ENCODE data around the gene WDR64.
A peak's percentile ranks its signal among the peaks of the same experiment; 100 is the strongest.
"Not testable (repeated sequence)": the region's sequence is repeated elsewhere in the genome, so short reads cannot be mapped to it uniquely, and the experiment has no call there.

WDR64 gene

DNA sequence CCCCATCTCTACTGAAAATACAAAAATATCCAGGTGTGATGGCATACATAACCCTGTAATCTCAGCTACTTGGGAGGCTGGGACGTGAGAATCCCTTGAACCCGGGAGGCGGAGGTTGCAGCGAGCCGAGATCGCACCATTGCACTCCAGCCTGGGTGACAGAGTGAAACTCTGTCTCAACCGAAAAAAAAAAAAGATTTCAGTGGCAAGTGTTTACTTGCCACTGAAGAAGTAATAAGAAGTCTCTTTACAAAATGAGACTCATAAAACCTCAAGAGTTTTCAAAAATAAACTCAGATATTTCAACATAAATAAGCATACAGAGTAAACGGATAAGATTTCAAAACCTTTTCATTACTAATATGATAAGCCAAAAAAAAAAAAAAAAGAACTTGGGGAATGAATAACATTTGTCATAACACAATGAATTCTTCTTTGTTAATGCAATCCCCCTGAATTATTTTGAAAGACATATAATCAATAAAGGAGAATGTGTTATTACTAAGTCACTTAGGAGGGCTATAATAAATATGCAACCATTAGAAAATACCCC, 161.8 kb downstream of the WDR64 start:
- no peak for DNase-seq

DNA sequence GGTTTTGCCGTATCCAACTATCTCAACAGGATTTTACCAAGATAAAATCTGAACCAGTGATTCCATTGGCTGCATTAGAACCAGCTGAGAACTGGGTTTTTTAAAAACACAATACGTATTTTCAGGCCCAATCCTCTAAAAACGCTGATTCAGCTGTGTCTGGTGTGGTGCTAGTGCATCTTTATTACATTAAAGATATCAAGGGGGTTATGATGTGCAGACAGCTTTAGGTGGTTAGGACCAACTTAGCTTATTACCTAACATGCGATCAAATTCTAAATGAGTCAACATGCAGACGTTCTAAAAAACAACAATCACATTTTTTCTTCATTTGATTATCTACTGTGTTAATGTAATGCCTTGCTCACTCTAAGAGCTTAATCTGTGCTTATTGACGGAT, 163.9 kb downstream of the WDR64 start:
- no peak for DNase-seq

DNA sequence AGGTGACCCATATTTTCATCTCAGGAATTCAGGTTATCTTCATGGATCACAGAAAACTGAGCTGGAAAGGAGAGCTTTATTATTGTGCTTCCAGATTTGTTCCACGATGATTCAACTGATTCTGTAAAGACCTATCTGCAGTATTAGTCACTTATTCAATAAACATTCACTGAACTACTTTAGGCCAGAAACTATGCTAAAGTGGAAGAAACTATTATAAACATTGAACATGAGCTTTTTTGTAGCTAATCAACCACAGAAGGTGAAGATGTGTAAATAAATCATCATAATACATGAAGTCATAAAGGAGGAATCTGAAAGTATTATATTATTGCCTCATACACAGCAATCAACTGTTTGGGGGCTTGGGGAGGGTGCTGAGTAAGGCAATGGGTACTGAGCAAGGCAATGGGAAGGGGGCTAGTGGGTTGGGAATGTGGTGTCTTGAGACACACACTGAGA, 165.3 kb downstream of the WDR64 start:
- no peak for DNase-seq

DNA sequence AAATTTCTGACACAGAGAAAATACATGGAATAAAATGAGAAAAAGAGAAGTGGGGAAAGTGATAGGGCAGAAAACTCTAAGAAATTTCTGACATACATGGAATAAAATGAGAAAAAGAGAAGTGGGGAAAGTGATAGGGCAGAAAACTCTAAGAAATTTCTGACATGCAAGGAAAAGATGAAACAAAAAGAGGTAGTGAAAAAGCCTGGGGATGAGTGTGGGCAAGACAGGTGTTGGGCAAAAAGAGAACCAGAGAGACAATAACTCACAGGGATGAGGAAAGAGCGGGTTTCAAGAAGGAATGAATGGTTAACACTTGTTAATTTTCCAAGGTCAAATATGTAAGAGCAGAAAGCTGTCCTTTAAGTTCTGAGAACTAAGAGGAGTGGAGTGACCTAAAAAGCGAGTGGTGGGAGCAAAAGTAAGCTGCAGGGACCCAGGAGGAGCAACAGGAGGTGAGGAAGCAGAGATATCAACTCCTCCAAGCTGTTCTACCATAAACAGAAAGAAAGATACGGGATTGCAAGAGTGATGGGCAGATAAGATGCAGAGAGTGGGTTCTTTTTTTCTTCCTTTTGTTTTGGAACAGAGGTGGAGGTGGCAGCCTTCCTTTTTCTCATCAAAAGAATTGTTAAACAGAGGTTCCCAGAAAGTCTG, 166.0 kb downstream of the WDR64 start:
- DNase-seq, result no peak

DNA sequence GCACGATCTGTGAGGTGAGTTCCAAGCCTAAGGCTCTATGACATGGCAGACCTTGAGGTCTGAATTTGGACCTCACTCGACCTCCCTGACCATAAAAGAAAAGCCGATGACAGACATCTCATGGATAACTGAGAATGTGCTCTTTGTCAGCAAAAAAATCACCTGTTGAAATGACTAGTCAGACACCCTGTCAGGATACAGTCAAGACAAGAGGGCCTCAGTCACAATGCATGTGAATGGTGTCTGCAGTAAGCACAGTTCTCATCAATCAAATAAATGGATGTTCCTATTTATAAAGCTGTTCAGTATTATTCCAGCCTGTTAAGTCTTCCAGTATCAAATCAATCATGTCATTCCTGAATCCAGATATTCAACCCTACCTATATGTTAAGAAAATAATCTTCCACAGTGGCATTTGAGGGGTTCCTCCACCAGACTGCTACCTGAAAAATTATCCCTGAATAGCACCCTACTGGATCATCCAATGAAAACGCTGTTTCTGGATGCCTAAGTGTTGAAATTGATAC, 167.3 kb downstream of the WDR64 start:
- no peak for DNase-seq

DNA sequence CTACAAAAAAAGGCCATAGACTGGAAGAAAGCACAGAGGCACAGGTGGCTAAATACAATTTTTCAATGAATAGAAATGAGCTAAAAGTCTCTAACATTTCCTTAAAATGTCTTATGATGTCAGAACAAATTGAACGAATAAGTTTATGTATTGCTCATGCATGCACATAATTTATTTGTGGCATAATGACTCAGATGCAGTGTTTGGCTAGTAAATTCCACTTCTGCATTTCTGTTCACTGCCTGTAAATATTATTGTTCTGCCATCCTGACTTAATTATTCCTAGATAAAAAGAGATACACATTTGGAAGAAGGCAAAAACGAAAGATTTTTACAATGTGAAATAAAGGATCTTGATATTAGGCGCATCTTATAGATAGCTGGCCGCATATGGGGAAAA, 169.3 kb downstream of the WDR64 start:
- no peak for DNase-seq

DNA sequence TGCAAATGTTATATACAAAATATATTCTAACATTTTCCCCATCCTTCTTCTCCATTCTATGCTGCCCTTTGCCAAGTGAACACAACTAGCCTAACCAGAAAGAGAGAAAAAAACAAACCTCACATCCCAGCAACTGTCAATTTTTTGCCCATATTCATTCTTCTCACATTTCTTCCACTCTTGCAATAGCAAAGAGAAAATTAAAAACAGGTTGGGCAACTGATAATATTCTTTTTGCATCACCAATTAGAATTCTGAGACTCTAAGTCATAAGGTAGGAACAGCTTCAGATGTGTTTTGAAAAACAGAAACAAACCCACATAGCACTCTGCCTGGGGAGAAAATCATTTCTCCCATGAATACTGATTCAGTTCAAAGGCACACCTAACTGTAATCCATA, 170.8 kb downstream of the WDR64 start:
- no peak for DNase-seq

DNA sequence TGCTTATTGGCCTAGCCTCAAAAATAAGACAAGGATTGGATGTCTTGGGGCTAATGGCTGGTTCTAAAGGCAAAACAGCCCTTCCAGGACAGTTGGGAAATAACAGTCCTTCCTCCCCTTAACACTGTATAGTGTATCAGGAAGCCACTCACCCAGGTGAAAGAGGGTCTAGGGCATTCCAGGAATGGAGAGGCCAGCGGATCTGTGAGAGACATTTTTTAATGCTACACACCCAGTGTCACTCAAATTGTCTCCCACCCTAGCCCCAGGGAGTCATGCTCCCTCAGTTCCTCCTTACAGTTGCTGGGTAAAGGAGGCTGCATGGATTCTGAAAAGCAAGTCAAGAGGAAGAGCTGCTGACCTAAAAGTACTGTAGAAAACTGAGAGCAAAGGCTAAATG, 171.8 kb downstream of the WDR64 start:
- DNase-seq, result no peak

DNA sequence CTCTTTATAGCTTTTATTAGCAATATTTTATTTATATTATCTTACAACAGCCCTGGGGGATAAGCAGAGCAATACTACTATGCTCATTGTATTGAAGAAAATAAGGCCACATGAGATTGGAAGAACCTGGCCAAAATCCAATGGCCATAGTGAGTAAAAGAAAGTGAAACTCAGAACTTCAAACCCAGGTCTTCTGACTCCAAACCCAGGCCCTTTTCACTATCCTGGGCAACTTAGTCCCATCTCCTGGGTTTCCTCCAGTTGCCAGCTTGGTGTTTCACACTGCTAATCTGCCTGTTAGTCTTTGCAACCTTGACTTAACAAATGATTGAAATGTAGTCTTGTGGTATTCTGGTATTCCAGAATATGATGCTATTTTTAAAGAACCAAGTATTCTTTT, 173.5 kb downstream of the WDR64 start:
- DNase-seq, result no peak

DNA sequence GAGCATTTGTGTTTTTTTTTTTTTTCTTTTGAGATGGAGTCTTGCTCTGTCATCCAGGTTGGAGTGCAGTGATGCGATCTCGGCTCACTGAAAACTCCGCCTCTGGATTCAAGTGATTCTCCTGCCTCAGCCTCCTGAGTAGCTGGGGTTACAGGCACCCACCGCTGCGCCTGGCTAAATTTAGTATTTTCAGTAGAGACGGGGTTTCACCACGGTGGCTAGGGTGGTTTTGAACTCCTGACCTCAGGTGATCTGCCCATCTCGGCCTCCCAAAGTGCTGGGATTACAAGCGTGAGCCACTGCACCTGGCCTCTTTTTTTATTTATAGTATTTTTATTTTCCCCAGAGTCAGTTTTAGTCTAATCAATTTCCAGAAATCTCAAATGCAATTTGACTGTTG, 174.5 kb downstream of the WDR64 start:
- DNase-seq, result not testable (repeated sequence)

DNA sequence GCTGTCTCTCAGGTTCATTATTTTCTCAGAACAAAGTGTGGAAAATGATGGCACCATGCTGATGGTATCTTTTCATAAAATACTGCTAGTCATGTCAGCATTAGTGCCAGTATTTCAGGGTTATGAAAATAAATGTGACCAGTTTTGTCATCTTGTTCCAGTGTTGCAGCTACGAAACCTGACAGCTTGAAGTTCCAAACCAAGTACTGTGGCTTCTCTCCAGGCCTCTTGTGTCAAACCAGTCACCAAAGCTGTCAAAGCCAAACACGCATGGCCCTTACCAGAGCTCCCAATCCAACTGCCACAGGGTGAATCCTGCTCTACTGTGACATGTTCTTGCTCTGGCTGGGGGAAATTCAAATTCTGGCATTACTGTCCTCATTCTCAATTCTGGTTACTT, 175.2 kb downstream of the WDR64 start:
- no peak for DNase-seq

DNA sequence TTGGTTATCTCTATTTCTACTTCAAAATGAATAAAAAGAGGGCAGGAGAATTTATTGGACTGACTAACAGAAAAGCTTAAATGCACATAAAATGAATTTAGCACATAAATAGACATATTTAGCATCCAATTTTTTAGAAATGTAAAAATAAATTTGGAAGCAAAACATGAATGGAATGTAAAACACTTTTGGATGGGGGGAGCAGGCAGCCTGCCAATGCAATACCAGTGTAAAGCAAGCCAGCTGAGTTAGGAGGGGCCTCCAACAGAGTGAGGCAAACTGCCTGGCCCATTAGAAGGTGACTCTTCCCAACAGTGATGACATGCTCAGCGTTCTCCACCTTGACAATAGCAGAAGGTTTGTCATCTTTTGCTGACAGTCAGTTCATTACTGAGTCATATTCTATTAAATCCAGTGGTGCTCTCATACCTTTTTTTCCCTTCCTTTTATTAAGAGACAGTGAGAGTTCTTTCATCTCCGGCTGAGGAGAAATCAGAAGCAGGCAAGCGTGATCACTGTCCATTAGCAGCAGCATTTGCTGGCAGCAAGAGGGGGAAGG, 176.5 kb downstream of the WDR64 start:
- DNase-seq, result peak; percentile 65

DNA sequence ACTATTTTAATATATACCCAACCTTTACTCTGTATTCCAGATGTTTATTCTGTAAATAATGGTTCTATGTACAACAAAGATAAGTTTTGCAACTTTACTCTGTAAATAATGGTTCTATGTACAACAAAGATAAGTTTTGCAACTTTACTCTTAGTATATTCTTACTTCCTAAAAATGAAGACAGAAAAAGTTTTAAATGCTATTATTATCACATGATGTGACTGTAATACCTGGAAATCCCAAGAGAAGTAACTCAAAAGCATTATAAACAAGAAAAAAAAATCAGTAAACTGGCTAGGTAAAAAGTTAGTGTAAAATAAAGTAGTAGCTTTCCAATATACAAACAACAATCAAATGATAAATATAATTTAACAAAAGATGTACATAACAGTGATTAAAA, 177.4 kb downstream of the WDR64 start:
- DNase-seq, result no peak

DNA sequence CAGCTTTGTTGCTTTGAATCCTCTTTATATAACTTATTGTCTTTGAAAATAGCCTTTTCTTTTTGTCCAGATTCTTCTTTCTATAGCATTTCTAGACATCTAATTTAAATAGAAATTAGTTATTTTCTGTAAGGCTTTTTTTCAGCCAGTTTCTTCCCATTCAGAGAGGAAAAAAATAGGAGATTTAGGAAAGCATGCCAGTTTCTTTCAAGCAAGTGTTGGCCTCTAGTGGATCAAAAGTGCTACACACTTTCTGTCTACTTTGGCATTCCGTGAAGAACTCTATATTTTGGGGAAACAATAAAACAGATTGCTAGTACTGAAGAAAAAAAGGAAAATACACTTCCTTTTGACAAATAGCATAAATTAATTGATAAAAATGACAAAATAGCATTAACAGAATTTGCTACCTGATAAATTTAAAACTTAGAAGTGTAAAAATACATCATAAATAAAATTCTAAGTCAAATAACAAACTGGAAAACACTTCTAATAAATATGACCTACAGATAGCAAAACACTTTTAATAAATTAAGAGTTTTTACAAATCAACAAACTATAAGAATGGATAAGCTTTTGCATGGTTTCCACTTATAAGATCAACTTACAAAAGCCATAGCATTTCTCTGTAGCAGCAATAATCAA, 182.8 kb downstream of the WDR64 start:
- DNase-seq, result peak; percentile 57

DNA sequence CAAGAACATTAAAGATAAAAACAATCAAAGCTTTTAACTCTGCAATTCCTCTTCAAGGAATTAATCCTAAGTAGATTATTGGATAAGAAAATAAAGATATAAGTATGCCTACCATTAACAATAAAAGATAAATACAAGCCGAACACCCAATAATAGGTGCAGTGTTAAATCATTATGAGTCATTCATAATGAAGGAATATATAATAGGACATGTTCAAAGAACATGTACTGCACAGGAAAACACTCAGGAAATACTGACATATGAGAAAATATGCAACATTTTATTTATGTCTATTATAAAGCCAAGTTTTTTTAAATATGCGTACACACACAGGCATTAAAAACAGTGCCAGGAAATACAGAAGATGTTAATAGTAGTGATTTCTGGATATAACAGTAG, 184.9 kb downstream of the WDR64 start:
- no peak for DNase-seq

DNA sequence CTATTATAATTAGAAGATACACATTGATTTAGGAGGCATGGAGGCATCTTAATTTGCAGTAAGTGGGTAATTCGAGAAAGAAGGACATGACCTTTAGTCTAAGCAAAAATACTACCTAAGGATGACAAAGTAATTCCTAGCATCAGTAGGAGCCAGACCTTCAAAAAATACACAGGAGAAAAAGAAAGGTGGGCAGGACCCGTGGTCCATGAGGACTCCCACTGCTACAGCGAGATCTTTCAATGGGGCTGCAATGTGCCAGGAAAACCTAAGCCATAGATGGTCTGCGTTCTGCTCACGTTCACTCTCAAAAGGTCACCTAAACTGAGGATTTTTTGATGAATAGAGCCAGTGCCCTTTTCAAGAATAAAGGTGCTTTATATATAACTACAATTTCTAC, 185.3 kb downstream of the WDR64 start:
- DNase-seq, result no peak

DNA sequence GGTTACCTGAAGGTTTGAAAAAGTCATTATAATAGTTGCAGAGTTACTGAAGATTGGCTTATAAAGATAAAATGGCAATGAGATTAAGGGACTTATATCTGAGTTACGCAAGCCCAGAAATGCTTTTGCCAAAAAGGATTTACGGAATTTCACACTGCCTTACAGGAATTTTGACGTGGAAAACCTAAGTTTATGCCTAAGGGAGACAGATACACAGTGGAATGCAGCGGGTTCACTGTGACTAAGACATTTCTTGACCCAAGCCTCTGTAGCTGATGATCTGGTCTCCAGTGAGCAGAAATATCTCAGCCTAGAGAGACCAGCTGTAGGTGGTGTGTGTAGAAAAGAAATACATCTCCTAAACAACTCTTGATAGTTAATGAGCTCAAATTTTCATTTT, 185.8 kb downstream of the WDR64 start:
- no peak for DNase-seq

DNA sequence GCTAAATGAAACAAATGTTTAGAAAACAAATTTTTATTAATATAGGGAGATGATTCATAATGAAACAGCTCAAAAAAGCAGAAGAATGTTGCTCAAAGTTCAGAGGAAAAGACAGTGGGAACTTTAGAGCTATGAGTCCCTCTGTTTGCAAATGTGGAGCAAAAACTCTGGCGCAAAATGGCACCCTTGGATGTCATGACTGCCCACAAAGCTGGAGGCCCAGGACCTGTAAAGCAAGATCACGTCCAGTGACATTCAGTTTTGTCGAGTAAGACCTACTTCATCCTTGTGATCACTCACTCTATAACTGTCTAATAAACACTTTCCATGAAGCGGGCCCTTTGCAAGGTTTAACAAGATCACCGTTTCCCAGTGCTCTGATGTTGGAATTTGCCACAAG, 186.8 kb downstream of the WDR64 start:
- no peak for DNase-seq

DNA sequence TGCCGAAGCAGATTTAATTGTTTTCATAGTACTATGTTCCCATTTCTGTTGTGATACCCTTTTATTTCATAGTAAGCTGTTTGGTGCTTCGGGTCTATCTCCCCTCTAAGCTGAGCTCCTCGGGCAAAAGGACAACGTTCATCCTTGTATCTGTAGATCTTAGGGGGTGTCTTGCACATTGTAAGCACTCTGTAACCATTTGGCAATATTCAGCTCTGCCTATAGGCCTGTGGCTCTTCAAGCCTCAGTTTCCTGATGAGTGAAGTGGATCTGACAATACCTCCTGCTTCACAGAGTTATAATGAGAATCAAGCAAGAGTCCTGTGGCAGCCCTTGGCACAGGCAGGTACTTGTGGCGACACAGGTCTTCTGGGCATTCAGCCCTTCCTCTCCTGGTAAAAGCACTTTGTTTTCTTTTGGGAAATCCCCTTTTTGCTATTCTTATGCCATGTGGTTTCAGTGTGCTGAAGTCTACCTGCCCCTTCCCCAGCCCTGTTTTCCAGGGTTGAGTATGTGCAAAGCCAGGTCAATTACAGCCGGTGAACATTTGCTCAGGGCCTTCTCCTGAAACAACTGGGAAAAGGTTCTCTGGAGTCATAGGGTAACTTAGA, 187.4 kb downstream of the WDR64 start:
- no peak for DNase-seq

DNA sequence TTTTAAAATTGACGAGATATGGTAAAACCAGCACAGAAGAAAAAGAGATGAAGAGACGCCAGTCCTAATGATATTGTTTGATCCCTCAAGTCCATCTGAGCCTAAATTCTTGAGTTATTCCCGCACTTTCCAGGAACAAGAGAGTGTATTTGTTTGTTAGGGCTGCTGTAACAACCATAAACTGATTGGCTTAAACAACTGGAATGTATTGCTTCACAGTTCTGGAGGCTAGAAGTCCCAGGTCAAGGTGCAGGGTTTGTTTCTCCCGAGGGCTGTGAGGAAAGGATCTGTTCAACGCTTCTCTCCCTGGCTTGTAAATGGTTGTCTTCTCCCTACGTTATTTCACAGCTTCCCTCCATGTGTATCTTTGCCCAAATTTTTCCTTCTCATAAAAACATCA, 188.1 kb downstream of the WDR64 start:
- DNase-seq, result no peak

DNA sequence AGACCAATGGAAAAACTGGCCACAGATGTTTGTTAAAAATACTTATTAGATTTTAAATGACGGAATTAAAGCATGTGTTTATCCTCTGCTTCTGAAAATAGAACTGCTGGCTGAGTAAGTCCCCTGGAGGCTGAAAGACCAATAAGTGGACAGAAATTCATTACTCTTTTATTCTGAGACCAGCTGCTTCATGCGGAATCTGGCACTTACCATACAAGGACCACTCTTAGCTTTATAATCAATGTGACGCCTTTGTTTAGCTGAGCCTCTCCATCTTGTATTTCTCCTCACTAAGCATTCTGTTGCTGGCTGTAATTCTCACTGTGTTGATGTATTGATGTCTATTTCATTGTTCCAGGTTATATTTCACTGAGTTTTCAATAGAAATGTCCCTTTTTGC, 189.6 kb downstream of the WDR64 start:
- DNase-seq, result no peak

DNA sequence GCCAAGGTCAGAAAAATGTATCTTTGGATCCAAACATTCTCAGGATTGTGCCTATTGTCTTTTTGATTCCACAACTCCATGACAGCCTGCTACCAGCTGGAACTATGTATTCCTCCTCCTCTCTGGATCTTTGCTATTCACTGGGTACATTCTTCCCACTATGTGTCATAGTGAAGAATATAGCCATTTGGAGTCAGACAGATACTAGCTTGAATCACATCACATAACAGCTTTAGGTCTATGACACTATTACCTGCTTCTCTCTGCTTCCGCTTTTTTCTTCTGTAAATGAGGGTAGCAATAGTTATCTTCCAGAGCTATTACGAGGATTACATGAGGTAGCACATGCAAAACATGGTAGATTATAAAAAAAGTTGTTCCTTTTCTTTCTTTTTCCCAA, 190.5 kb downstream of the WDR64 start:
- no peak for DNase-seq

DNA sequence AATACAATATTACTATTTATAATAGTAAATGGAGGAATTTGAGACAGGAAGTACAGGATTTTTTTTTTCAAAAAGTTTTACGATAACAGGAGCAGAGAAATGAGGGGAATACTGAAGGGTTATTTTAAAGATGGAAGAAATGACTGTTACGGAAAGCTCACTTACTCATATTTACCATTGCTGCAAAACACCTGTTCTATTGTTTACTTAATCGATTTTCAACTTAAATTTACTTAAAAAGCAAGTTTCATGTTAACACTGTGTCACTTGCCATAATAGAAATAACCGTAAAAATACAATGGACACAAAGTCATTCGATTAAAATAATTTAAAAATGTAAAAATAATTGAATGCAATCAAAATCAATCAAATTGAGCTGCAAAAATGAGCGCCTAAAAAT, 192.5 kb downstream of the WDR64 start:
- DNase-seq, result peak; percentile 82

DNA sequence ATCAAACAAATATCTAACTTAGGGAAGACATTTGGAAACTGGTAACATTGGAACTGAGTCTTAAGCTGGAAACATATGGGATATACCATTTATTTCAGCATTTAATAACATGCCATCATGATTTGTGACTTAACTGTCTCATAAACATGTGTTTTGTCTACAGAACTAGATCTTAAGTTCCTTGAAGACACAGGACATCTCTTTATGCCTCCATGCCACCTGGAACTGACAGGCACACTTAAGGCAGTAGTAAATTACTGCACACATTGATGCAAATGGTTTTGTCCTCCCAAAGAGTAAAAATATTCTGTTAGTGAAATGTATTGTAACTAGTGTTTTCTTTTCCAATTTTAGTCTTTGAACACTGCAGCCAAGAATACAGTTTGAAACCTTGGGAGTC, 194.3 kb downstream of the WDR64 start:
- no peak for DNase-seq

All from NCI-H146 (cell line).